Measurements from ENCODE around the gene SPIRE2. TPM values are rescaled to one million over a fixed set of nuclear protein-coding genes. Genes with fewer than 3 reads are reported as not detected.
"Not testable (repeated sequence)": the region's sequence is repeated elsewhere in the genome, so short reads cannot be mapped to it uniquely, and the experiment has no call there.

SPIRE2 gene
- total and polyA plus RNA-seq, 2 of the 4 experiments (the other 2 are of a cell fraction), result 0.72 to 1.9 TPM

GRCh38 chr16:89782489-89782888 lies 45.8 kb upstream of the SPIRE2 start:
- H2AK5ac ChIP-seq (ENCODE audit: low read depth, low read length), result no peak overlapping the region
- BruUV-seq (replicated peaks), result no TSS peak
- no peak overlapping the region for H2AFZ ChIP-seq (replicated peaks; ENCODE audit: low read length, poor library complexity)
- H4K5ac ChIP-seq (ENCODE audit: low read depth, low read length), result no peak overlapping the region
- dilution Hi-C loops (cut with HindIII; ENCODE audit: low sequenced_read_pairs, unreplicated experiment), result no loop called here
- H3K9me3 ChIP-seq (ENCODE audit: control insufficient read depth, insufficient read depth, low read length), result no peaks in the 10 kb centered on the region
- 96% methylated on average over 4 of the region's 6 CpGs; no CpG with 5 or more reads in 1 of the 2 experiments for WGBS, 2 experiments (ENCODE audit: extremely low coverage in 2 of 2, insufficient read length in 1 of 2)
- H2AK9ac ChIP-seq (replicated peaks; ENCODE audit: low read depth, low read length, poor library complexity), result no peak overlapping the region
- DNase-seq (no peak), ATAC-seq (ENCODE audit: low read depth) (no peak)
- no peak overlapping the region for H2BK120ac ChIP-seq (ENCODE audit: low read depth, low read length)
- H3K9me1 ChIP-seq (ENCODE audit: insufficient read depth, low read length), result no peaks in the 10 kb centered on the region
- in situ Hi-C loops (cut with MboI; ENCODE audit: low sequenced_read_pairs), result no loop called here
- no peak overlapping the region for H2BK20ac ChIP-seq (ENCODE audit: low read depth, low read length)
- TF ChIP-seq CEBPB (IDR thresholded peaks at IDR 0.05; ENCODE audit: low read depth, low read length) (no peak), FOS (IDR thresholded peaks at IDR 0.05; ENCODE audit: low read depth, low read length) (no peak), MAZ (IDR thresholded peaks at IDR 0.05; ENCODE audit: borderline replicate concordance, low read depth, low read length) (no peak), NFE2L2 (IDR thresholded peaks at IDR 0.05; ENCODE audit: low read depth, low read length) (no peak), RCOR1 (IDR thresholded peaks at IDR 0.05; ENCODE audit: insufficient replicate concordance, low read length) (no peak), USF2 (IDR thresholded peaks at IDR 0.05; ENCODE audit: low read depth, low read length) (no peak), CHD1 (IDR thresholded peaks at IDR 0.05; ENCODE audit: low read depth, low read length) (no peak), BHLHE40 (IDR thresholded peaks at IDR 0.05; ENCODE audit: low read depth, low read length) (no peak), SMC3 (IDR thresholded peaks at IDR 0.05; ENCODE audit: low read depth, low read length) (no peak)
- no peak overlapping the region for H3K14ac ChIP-seq (replicated peaks; ENCODE audit: low read depth, low read length)
- H3K36me3 ChIP-seq (ENCODE audit: control insufficient read depth, insufficient read depth, low read length), result peaks cover 41% of the 10 kb centered on the region
- no peak overlapping the region for H2BK15ac ChIP-seq (ENCODE audit: low read depth, low read length)
- H4K20me1 ChIP-seq (ENCODE audit: insufficient read depth, low read length), result no peaks in the 10 kb centered on the region
- no peak overlapping the region for H4K91ac ChIP-seq (ENCODE audit: insufficient read depth, low read depth, low read length)
- no peak overlapping the region for H3K56ac ChIP-seq (ENCODE audit: extremely low read depth, insufficient read depth, low read length)
- ChIA-PET CTCF (no interaction called here), POLR2A (ENCODE audit: unreplicated experiment) (no interaction called here)
- intact Hi-C loops (cut with micrococcal nuclease), result no loop called here
- no peak overlapping the region for H3K23ac ChIP-seq (ENCODE audit: low read depth, low read length)
- H3K79me1 ChIP-seq (ENCODE audit: low read depth in 1 of 2, low read length in 2 of 2), result peaks cover 3 to 5% of the 10 kb centered on the region in 2 experiments; a peak in 2 of 4 replicates
- H4K8ac ChIP-seq (ENCODE audit: low read depth in 2 of 2, low read length in 2 of 2), result no peak overlapping the region
- no peak overlapping the region for H3K27ac ChIP-seq (ENCODE audit: insufficient read depth, low read length)
- no peak overlapping the region for H2BK5ac ChIP-seq (ENCODE audit: low read depth, low read length, poor library complexity, severe bottlenecking)
- no peaks in the 10 kb centered on the region for H3K4me1 ChIP-seq (ENCODE audit: control insufficient read depth, insufficient read depth, low read length)
- no peaks in the 10 kb centered on the region for H3K27me3 ChIP-seq (ENCODE audit: control insufficient read depth, insufficient read depth, low read length)
- no peak overlapping the region for H3K9ac ChIP-seq (ENCODE audit: low read depth, low read length)
- H3K4me3 ChIP-seq (ENCODE audit: insufficient read depth, low read depth, low read length), result no peak overlapping the region
- H3K18ac ChIP-seq (ENCODE audit: low read depth, low read length), result no peak overlapping the region
- H3K4ac ChIP-seq (ENCODE audit: low read depth, low read length), result no peak overlapping the region
- H3K4me2 ChIP-seq (ENCODE audit: low read depth, low read length), result no peak overlapping the region

- DNase-seq; H3K4ac ChIP-seq (ENCODE audit: low read depth, low read length); H3K27ac ChIP-seq (ENCODE audit: insufficient read depth, low read length); ATAC-seq (ENCODE audit: low read depth); H3K79me1 ChIP-seq (ENCODE audit: low read depth in 1 of 2, low read length in 2 of 2); H3K9me3 ChIP-seq (ENCODE audit: control insufficient read depth, insufficient read depth, low read length); H2BK5ac ChIP-seq (ENCODE audit: low read depth, low read length, poor library complexity, severe bottlenecking); intact Hi-C loops (cut with micrococcal nuclease); H3K4me2 ChIP-seq (ENCODE audit: low read depth, low read length); BruUV-seq (replicated peaks); H3K56ac ChIP-seq (ENCODE audit: extremely low read depth, insufficient read depth, low read length); H3K9ac ChIP-seq (ENCODE audit: low read depth, low read length); H2BK20ac ChIP-seq (ENCODE audit: low read depth, low read length); dilution Hi-C loops (cut with HindIII; ENCODE audit: low sequenced_read_pairs, unreplicated experiment); H3K4me3 ChIP-seq (ENCODE audit: insufficient read depth, low read depth, low read length); H3K27me3 ChIP-seq (ENCODE audit: control insufficient read depth, insufficient read depth, low read length); H3K4me1 ChIP-seq (ENCODE audit: control insufficient read depth, insufficient read depth, low read length); POLR2A ChIA-PET (ENCODE audit: unreplicated experiment); H3K23ac ChIP-seq (ENCODE audit: low read depth, low read length); H2AK9ac ChIP-seq (replicated peaks; ENCODE audit: low read depth, low read length, poor library complexity); H3K9me1 ChIP-seq (ENCODE audit: insufficient read depth, low read length); CTCF ChIA-PET; H2BK120ac ChIP-seq (ENCODE audit: low read depth, low read length); H2AK5ac ChIP-seq (ENCODE audit: low read depth, low read length); H2BK15ac ChIP-seq (ENCODE audit: low read depth, low read length); H3K18ac ChIP-seq (ENCODE audit: low read depth, low read length); H4K91ac ChIP-seq (ENCODE audit: insufficient read depth, low read depth, low read length); H4K20me1 ChIP-seq (ENCODE audit: insufficient read depth, low read length); H4K8ac ChIP-seq (ENCODE audit: low read depth in 2 of 2, low read length in 2 of 2); H2AFZ ChIP-seq (replicated peaks; ENCODE audit: low read length, poor library complexity); in situ Hi-C loops (cut with MboI; ENCODE audit: low sequenced_read_pairs); H3K14ac ChIP-seq (replicated peaks; ENCODE audit: low read depth, low read length); H4K5ac ChIP-seq (ENCODE audit: low read depth, low read length): not testable (repeated sequence)
- no CpG with 5 or more reads among the region's 6 CpGs for WGBS, 2 experiments (ENCODE audit: extremely low coverage in 2 of 2, insufficient read length in 1 of 2)
- peaks cover 34% of the 10 kb centered on the region for H3K36me3 ChIP-seq (ENCODE audit: control insufficient read depth, insufficient read depth, low read length)
These were observed 44.3 kb upstream of the SPIRE2 start for GRCh38 chr16:89783952-89784351.

Measured in IMR-90 (cell line).